Measurements from ENCODE around the gene AKAP9.

GRCh38 chr7:91953618-91954017, 13.0 kb downstream of the AKAP9 start:
- no peak for TF ChIP-seq CTCF (IDR thresholded peaks at IDR 0.05; ENCODE audit: low read depth, low read length)
- no peak for TF ChIP-seq POLR2A (IDR thresholded peaks at IDR 0.05; ENCODE audit: extremely low read depth, insufficient read length)
- no peak for TF ChIP-seq MAX (IDR thresholded peaks at IDR 0.05; ENCODE audit: low read depth, low read length)
